Peyer's patch (tissue), 4 donors: ENCODE measurements around the gene DNAJC8.

ENCODE experiments used
- POLR2A ChIP-seq, 2 donors: fragments of 450-650 bp; IDR thresholded peaks; one replicate each; pipeline ENCODE4 v1.5.1; 2017; ENCODE audit warnings: antibody characterized with exemption in 2 of 2, mild to moderate bottlenecking in 2 of 2, moderate library complexity in 2 of 2
- TF ChIP-seq, protein P1 (sequence below), 6 experiments: fragments of 450-650 bp in 4 of 6; fragments of 200-600 bp in 2 of 6; sonication (generic) in 1 of 6; IDR thresholded peaks; one replicate each; pipeline ENCODE4 v1.5.1; 2017 to 2019; ENCODE audit warnings: antibody characterized with exemption in 6 of 6, mild to moderate bottlenecking in 3 of 6, moderate library complexity in 1 of 6

GRCh38 chr1:28248273-28249012, 15.6 kb upstream of the DNAJC8 start:
- TF ChIP-seq, protein P1, sequence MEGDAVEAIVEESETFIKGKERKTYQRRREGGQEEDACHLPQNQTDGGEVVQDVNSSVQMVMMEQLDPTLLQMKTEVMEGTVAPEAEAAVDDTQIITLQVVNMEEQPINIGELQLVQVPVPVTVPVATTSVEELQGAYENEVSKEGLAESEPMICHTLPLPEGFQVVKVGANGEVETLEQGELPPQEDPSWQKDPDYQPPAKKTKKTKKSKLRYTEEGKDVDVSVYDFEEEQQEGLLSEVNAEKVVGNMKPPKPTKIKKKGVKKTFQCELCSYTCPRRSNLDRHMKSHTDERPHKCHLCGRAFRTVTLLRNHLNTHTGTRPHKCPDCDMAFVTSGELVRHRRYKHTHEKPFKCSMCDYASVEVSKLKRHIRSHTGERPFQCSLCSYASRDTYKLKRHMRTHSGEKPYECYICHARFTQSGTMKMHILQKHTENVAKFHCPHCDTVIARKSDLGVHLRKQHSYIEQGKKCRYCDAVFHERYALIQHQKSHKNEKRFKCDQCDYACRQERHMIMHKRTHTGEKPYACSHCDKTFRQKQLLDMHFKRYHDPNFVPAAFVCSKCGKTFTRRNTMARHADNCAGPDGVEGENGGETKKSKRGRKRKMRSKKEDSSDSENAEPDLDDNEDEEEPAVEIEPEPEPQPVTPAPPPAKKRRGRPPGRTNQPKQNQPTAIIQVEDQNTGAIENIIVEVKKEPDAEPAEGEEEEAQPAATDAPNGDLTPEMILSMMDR (IDR thresholded peaks at IDR 0.05) = peak; percentile 92 to 95 (median 94)
- TF ChIP-seq POLR2A (IDR thresholded peaks at IDR 0.05) = no peak
